Testis (tissue), 2 donors: ENCODE measurements around the gene ZC3H7B.

ENCODE experiments used
- CTCF ChIP-seq, 3 experiments: fragments of 450-650 bp in 2 of 3; fragments of 200-600 bp in 1 of 3; sonication (generic) in 1 of 3; IDR thresholded peaks; one replicate each; pipeline ENCODE4 v1.5.1; 2016 to 2019; ENCODE audit warnings: antibody characterized with exemption in 3 of 3, mild to moderate bottlenecking in 2 of 3, moderate library complexity in 1 of 3
- POLR2A ChIP-seq: fragments of 450-650 bp; IDR thresholded peaks from one replicate; pipeline ENCODE4 v1.6.1; 2017; ENCODE audit warnings: antibody characterized with exemption, mild to moderate bottlenecking, moderate library complexity

GRCh38 chr22:41394012-41394356 lies 92.7 kb downstream of the ZC3H7B start:
- TF ChIP-seq CTCF (IDR thresholded peaks at IDR 0.05): no peak
- TF ChIP-seq POLR2A: no peak
